Esophagus muscularis mucosa (tissue), 4 donors: ENCODE results near the gene TMEM143. TPM values are rescaled to one million over a fixed set of nuclear protein-coding genes. Genes with fewer than 3 reads are reported as not detected.

Experiments used
- DNase-seq: peaks from one replicate; pipeline ENCODE4 v3.0.0-alpha.2; 2017; ENCODE audit errors: extremely low spot score
- H3K27ac ChIP-seq, 4 donors: fragments of 200-600 bp; sonication (generic); replicated peaks in 1 of 4; 1 replicate in 3 of 4; 2 replicates in 1 of 4; pipeline ENCODE4 v1.5.1; 2016 to 2019; ENCODE audit warnings: mild to moderate bottlenecking in 1 of 4
- H3K27me3 ChIP-seq, 4 donors: fragments of 200-600 bp; sonication (generic); one replicate each; pipeline versions ENCODE4 v1.5.1 to v1.6.0; 2016 to 2019
- H3K36me3 ChIP-seq, 4 donors: fragments of 200-600 bp; sonication (generic); one replicate each; pipeline ENCODE4 v1.5.1; 2016 to 2019
- H3K4me1 ChIP-seq, 4 donors: fragments of 200-600 bp; sonication (generic); one replicate each; pipeline ENCODE4 v1.5.1; 2016 to 2019
- H3K4me3 ChIP-seq, 4 donors: fragments of 200-600 bp; sonication (generic); 1 replicate in 2 of 4; 2 replicates in 2 of 4; pipeline ENCODE4 v1.5.1; 2016 to 2019; ENCODE audit warnings: mild to moderate bottlenecking in 4 of 4, moderate library complexity in 1 of 4
- H3K9me3 ChIP-seq, 4 donors: fragments of 200-600 bp; sonication (generic); 1 replicate in 3 of 4; 2 replicates in 1 of 4; pipeline ENCODE4 v1.5.1; 2016 to 2019
- EP300 ChIP-seq: sonication (generic); formaldehyde crosslinking; IDR thresholded peaks from one replicate; pipeline ENCODE4 v1.6.1; 2017; ENCODE audit warnings: antibody characterized with exemption
- POLR2A ChIP-seq: fragments of 450-650 bp; IDR thresholded peaks from one replicate; pipeline ENCODE4 v1.6.1; 2017; ENCODE audit warnings: antibody characterized with exemption, moderate library complexity, mild to moderate bottlenecking, low read depth
- POLR2AphosphoS5 ChIP-seq, 2 donors: sonication (generic); formaldehyde crosslinking; IDR thresholded peaks; one replicate each; pipeline ENCODE4 v1.6.1; 2017; ENCODE audit warnings: antibody characterized with exemption in 2 of 2
- WGBS: methylation state at CpG from one replicate; pipeline ENCODE4 v1.1.5; 2018; 5-methylcytosine and 5-hydroxymethylcytosine counted together
- intact Hi-C: fragments of 100-400 bp; cut with DNase I; formaldehyde crosslinking; loops from one replicate; pipeline ENCODE4 v1.15.1; 2023
- total RNA-seq, 4 donors: library from RNA; depleted of rRNA; stranded (reverse); fragments of >200 nt; gene quantifications; one replicate each; pipeline versions ENCODE4 v1.1.0 to v1.2.1, GENCODE V29; 2016
- TF ChIP-seq, protein P1 (sequence below), 3 experiments: fragments of 200-600 bp in 2 of 3; fragments of 450-650 bp in 1 of 3; sonication (generic) in 2 of 3; IDR thresholded peaks; one replicate each; pipeline ENCODE4 v1.5.1; 2017 to 2019; ENCODE audit warnings: antibody characterized with exemption in 3 of 3, mild to moderate bottlenecking in 2 of 3, moderate library complexity in 1 of 3

Gene TMEM143
- total RNA-seq, 4 donors from 2014 or later = 4.8 to 8.3 (median 7.1) TPM

DNA sequence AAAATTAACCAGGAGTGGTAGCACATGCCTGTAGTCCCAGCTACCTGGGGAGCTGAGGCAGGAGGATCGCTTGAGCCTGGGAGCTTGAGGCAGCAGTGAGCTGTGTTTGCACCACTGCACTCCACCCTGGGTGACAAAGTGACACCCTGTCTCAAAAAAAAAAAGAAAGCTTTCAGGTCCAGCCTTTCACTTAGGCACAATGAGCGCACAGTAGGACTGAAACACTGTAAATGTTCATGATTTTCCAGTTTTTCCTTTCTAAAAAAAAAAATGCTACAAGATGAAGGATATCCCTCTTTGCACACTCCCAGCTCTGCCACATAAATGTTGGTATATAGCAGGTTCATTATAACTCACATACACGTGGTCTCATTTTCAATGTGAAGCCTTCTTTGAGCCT, 76.0 kb downstream of the TMEM143 start:
- Histone ChIP-seq H3K27me3 (peaks cover 0 to 22% (median 0%) of the 10 kb centered on the region in 4 donors), H3K36me3 (peaks cover 0 to 24% (median 0%) of the 10 kb centered on the region in 4 donors), H3K4me1 (peaks cover 8 to 18% (median 17%) of the 10 kb centered on the region in 4 donors), H3K9me3 (peaks cover 0 to 21% (median 11%) of the 10 kb centered on the region in 4 donors), H3K27ac (no peak overlapping the region), H3K4me3 (no peak overlapping the region)
- TF ChIP-seq, protein P1, sequence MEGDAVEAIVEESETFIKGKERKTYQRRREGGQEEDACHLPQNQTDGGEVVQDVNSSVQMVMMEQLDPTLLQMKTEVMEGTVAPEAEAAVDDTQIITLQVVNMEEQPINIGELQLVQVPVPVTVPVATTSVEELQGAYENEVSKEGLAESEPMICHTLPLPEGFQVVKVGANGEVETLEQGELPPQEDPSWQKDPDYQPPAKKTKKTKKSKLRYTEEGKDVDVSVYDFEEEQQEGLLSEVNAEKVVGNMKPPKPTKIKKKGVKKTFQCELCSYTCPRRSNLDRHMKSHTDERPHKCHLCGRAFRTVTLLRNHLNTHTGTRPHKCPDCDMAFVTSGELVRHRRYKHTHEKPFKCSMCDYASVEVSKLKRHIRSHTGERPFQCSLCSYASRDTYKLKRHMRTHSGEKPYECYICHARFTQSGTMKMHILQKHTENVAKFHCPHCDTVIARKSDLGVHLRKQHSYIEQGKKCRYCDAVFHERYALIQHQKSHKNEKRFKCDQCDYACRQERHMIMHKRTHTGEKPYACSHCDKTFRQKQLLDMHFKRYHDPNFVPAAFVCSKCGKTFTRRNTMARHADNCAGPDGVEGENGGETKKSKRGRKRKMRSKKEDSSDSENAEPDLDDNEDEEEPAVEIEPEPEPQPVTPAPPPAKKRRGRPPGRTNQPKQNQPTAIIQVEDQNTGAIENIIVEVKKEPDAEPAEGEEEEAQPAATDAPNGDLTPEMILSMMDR (IDR thresholded peaks at IDR 0.05) = no peak
- TF ChIP-seq POLR2AphosphoS5 (IDR thresholded peaks at IDR 0.05) = no peak
- TF ChIP-seq POLR2A = no peak
- TF ChIP-seq EP300 = no peak
- 90% methylated on average over 3 of the region's 3 CpGs for WGBS
- no peak for DNase-seq
- intact Hi-C loops = no loop called here

DNA sequence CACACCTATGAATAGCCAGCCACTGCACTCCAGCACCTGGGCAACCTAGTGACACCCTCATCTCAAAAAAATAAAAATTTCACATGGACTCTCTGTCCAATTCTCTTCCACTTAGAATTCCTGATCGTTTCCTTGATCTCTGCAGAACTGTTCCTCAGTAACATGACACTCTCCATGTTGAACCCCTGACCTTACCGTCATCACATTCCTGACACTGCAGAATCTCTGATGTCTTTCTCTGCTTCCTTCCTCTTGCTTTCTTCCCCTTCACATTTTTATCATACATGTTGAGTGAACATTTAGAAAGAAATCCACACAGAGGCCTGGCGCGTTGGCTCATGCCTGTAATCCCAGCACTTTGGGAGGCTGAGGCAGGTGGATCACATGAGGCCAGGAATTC, 78.8 kb downstream of the TMEM143 start:
- 70% methylated on average over 4 of the region's 4 CpGs for WGBS
- no peak for DNase-seq
- H3K27me3 ChIP-seq = peaks cover 0 to 17% (median 0%) of the 10 kb centered on the region in 4 donors
- TF ChIP-seq, protein P1 (IDR thresholded peaks at IDR 0.05) = no peak
- TF ChIP-seq POLR2AphosphoS5 (IDR thresholded peaks at IDR 0.05) = no peak
- TF ChIP-seq EP300 = no peak
- TF ChIP-seq POLR2A = no peak
- no peaks in the 10 kb centered on the region for H3K4me1 ChIP-seq
- no peak overlapping the region for H3K27ac ChIP-seq
- H3K9me3 ChIP-seq = peaks cover 0 to 22% (median 12%) of the 10 kb centered on the region in 4 donors
- intact Hi-C loops = no loop called here
- H3K4me3 ChIP-seq = no peak overlapping the region
- H3K36me3 ChIP-seq = peaks cover 0 to 32% (median 0%) of the 10 kb centered on the region in 4 donors

DNA sequence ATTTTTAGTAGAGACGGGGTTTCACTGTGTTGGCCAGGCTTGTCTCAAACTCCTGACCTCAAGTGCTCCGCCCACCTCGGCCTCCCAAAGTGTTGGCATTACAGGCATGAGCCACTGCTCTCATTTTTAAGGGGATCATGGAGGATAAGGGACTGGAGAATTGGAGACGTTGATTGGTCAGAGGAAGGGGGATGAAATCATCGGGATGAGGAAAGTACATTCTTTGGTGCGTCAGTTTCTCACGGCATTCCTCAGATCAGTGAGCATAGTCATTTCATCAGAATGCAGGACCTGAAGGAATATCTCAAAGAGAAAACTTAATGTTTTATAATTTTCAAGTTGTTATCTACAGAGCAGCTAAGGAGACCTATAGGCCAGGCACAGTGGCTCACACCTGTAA, 79.8 kb downstream of the TMEM143 start:
- H3K27me3 ChIP-seq = peaks cover 0 to 17% (median 0%) of the 10 kb centered on the region in 4 donors
- intact Hi-C loops = no loop called here
- peaks cover 0 to 22% (median 12%) of the 10 kb centered on the region in 4 donors for H3K9me3 ChIP-seq
- H3K4me1 ChIP-seq = no peaks in the 10 kb centered on the region
- WGBS = 89% methylated on average over 7 of the region's 7 CpGs
- TF ChIP-seq, protein P1 (IDR thresholded peaks at IDR 0.05) = no peak
- TF ChIP-seq EP300 (no peak), POLR2AphosphoS5 (IDR thresholded peaks at IDR 0.05) (no peak), POLR2A (no peak)
- H3K27ac ChIP-seq = no peak overlapping the region
- H3K36me3 ChIP-seq = peaks cover 0 to 32% (median 0%) of the 10 kb centered on the region in 4 donors
- no peak for DNase-seq
- no peak overlapping the region for H3K4me3 ChIP-seq

Other genes starting within 250 kb of the TMEM143 start
- 1 to 10 TPM; 4.2 to 7.3 (median 6.0) TPM for gene LIG1, start 193.6 kb downstream of the TMEM143 start, total RNA-seq
- gene ZSWIM9, start 193.3 kb downstream of the TMEM143 start, total RNA-seq = 10 to 100 TPM in 2 of 4 donors, 1 to 10 TPM in 2; 4.0 to 15.2 (median 10.4) TPM
- gene CARD8, start 108.0 kb downstream of the TMEM143 start, total RNA-seq = 10 to 100 TPM; 17.7 to 22.3 (median 20.9) TPM
- gene ZNF114, start 93.9 kb downstream of the TMEM143 start, total RNA-seq = under 1 TPM in 2 of 4 donors, not detected in 2; 0.26 to 0.46 TPM
- gene EMP3, start 38.4 kb downstream of the TMEM143 start, total RNA-seq = 100 to 1,000 TPM in 1 of 4 donors, 10 to 100 TPM in 3; 54.8 to 115 (median 59.6) TPM
- not detected for gene SYNGR4, start 427 bp upstream of the TMEM143 start, total RNA-seq
- 100 to 1,000 TPM in 1 of 4 donors, 10 to 100 TPM in 3; 55.2 to 105 (median 77.6) TPM for gene KDELR1, start 27.6 kb upstream of the TMEM143 start, total RNA-seq
- gene GRIN2D, start 29.7 kb upstream of the TMEM143 start, total RNA-seq = under 1 TPM; 0.19 to 0.42 (median 0.37) TPM
- 10 to 100 TPM; 19.5 to 42.9 (median 31.7) TPM for gene GRWD1, start 82.0 kb upstream of the TMEM143 start, total RNA-seq
- under 1 TPM; 0.42 to 0.86 (median 0.51) TPM for gene KCNJ14, start 91.6 kb upstream of the TMEM143 start, total RNA-seq
- gene CYTH2, start 105.4 kb upstream of the TMEM143 start, total RNA-seq = 10 to 100 TPM; 40.1 to 50.7 (median 48.4) TPM
- gene LMTK3, start 147.9 kb upstream of the TMEM143 start, total RNA-seq = under 1 TPM; 0.17 to 0.57 (median 0.37) TPM
- 1 to 10 TPM in 1 of 4 donors, not detected in 3; 1.0 TPM for gene SULT2B1, start 188.2 kb upstream of the TMEM143 start, total RNA-seq
- not detected for gene SPACA4, start 242.8 kb upstream of the TMEM143 start, total RNA-seq